H1 (cell line): ENCODE measurements around the gene TMEM229B. TPM values are rescaled to one million over a fixed set of nuclear protein-coding genes. Genes with fewer than 3 reads are reported as not detected.
A peak's percentile ranks its signal among the peaks of the same experiment; 100 is the strongest.

Experiments used
- CTCF ChIA-PET: fragments of 300-600 bp; sonication (Branson Sonifier 250); formaldehyde crosslinking; loops from one replicate; lab custom pipeline; 2021; ENCODE audit not compliant: partially characterized antibody; lab: Charles Lee
- POLR2A ChIA-PET: fragments of 300-600 bp; sonication (Branson Sonifier 250); formaldehyde crosslinking; loops from one replicate; lab custom pipeline; 2021; ENCODE audit warnings: inconsistent platforms; ENCODE audit not compliant: partially characterized antibody; lab: Charles Lee
- DNase-seq, 2 experiments: peaks; one replicate each; pipeline versions ENCODE4 v3.0.0 to v3.0.0-alpha.2; 2010 to 2022; ENCODE audit warnings: low spot score in 2 of 2, low read depth in 1 of 2, mixed read lengths in 1 of 2
- FAIRE-seq: peaks from 2 replicates; lab custom pipeline; 2011; peaks lifted over from hg19 to GRCh38; lab: Jason Lieb, UNC
- H2AFZ ChIP-seq: 2 replicates; pipeline ENCODE4 v1.8.1; 2012; ENCODE audit warnings: low read length, inconsistent platforms
- H2AK5ac ChIP-seq: 2 replicates; pipeline ENCODE4 v1.6.1; 2013; ENCODE audit warnings: low read depth, low read length
- H2BK120ac ChIP-seq: replicated peaks from 2 replicates; pipeline ENCODE3; 2013; ENCODE audit warnings: low read depth, low read length, inconsistent platforms
- H2BK12ac ChIP-seq: 2 replicates; pipeline ENCODE4 v1.6.1; 2013; ENCODE audit warnings: low read depth, low read length
- H2BK15ac ChIP-seq: 2 replicates; pipeline ENCODE4 v1.6.1; 2013; ENCODE audit warnings: low read length
- H2BK20ac ChIP-seq: 2 replicates; pipeline ENCODE4 v1.6.1; 2013; ENCODE audit warnings: low read length
- H2BK5ac ChIP-seq: 2 replicates; pipeline ENCODE4 v1.6.1; 2013; ENCODE audit warnings: low read depth, low read length
- H3K14ac ChIP-seq: 2 replicates; pipeline ENCODE4 v1.6.1; 2013; ENCODE audit warnings: inconsistent platforms; ENCODE audit not compliant: insufficient read length
- H3K18ac ChIP-seq: 2 replicates; pipeline ENCODE4 v1.6.1; 2013; ENCODE audit warnings: low read length; ENCODE audit errors: extremely low read depth
- H3K23ac ChIP-seq: 2 replicates; pipeline ENCODE4 v1.6.1; 2013; ENCODE audit warnings: inconsistent platforms; ENCODE audit not compliant: insufficient read length
- H3K23me2 ChIP-seq: 2 replicates; pipeline ENCODE4 v1.6.1; 2013; ENCODE audit warnings: low read depth, low read length
- H3K27ac ChIP-seq: 2 replicates; pipeline ENCODE4 v1.6.1; 2011; ENCODE audit warnings: low read depth, low read length, inconsistent platforms
- H3K27me3 ChIP-seq, 4 experiments: replicated peaks in 1 of 4; 1 replicate in 1 of 4; 2 replicates in 3 of 4; pipeline versions ENCODE4 v1.6.1 to v1.8.1; 2011 to 2013; ENCODE audit warnings: low read length in 3 of 4, mild to moderate bottlenecking in 3 of 4, inconsistent platforms in 2 of 4, mixed read lengths in 2 of 4, moderate library complexity in 1 of 4; ENCODE audit not compliant: control insufficient read depth in 3 of 4, insufficient read depth in 3 of 4; ENCODE audit errors: extremely low read depth in 1 of 4
- H3K36me3 ChIP-seq, 4 experiments: 2 replicates each; pipeline versions ENCODE4 v1.6.1 to v1.8.1; 2011 to 2013; ENCODE audit warnings: mild to moderate bottlenecking in 4 of 4, low read length in 3 of 4, moderate library complexity in 2 of 4, control low read depth in 1 of 4, inconsistent platforms in 1 of 4; ENCODE audit not compliant: insufficient read depth in 4 of 4, control insufficient read depth in 2 of 4
- H3K4ac ChIP-seq: replicated peaks from 2 replicates; pipeline ENCODE3; 2013; ENCODE audit warnings: low read length, low read depth, mixed read lengths, inconsistent platforms; ENCODE audit not compliant: insufficient read length
- H3K4me1 ChIP-seq, 4 experiments: replicated peaks in 1 of 4; 1 replicate in 1 of 4; 2 replicates in 3 of 4; pipeline versions ENCODE4 v1.6.1 to v1.8.1; 2011 to 2013; ENCODE audit warnings: low read length in 3 of 4, inconsistent platforms in 2 of 4, mixed read lengths in 1 of 4; ENCODE audit not compliant: insufficient read depth in 4 of 4, control insufficient read depth in 3 of 4
- H3K4me2 ChIP-seq, 2 experiments: 2 replicates each; pipeline versions ENCODE4 v1.6.1 to v1.8.1; 2011 to 2013; ENCODE audit warnings: low read depth in 2 of 2, low read length in 2 of 2, control low read depth in 1 of 2, inconsistent platforms in 1 of 2, mild to moderate bottlenecking in 1 of 2; ENCODE audit not compliant: insufficient read depth in 1 of 2
- H3K4me3 ChIP-seq, 4 experiments: fragments of 200-600, 300-600 bp in 1 of 4; sonication (generic), shearing (Covaris generic), sonication (Bioruptor Twin) in 1 of 4; 2 replicates each; pipeline versions ENCODE4 v1.5.1 to v1.8.1; 2011 to 2016; ENCODE audit warnings: low read length in 4 of 4, low read depth in 3 of 4, control low read depth in 2 of 4, inconsistent platforms in 2 of 4, mild to moderate bottlenecking in 2 of 4, mixed read lengths in 1 of 4, moderate library complexity in 1 of 4; ENCODE audit not compliant: insufficient read depth in 2 of 4; ENCODE audit errors: extremely low read depth in 1 of 4
- H3K56ac ChIP-seq: replicated peaks from 2 replicates; pipeline ENCODE3; 2013; ENCODE audit warnings: low read depth, mild to moderate bottlenecking, mixed read lengths, low read length, inconsistent platforms; ENCODE audit not compliant: insufficient read length
- H3K79me1 ChIP-seq: 2 replicates; pipeline ENCODE4 v1.6.1; 2013; ENCODE audit warnings: low read depth, low read length, control low read depth
- H3K79me2 ChIP-seq, 2 experiments: 2 replicates each; pipeline versions ENCODE4 v1.6.1 to v1.8.1; 2012 to 2013; ENCODE audit warnings: low read length in 2 of 2, mild to moderate bottlenecking in 2 of 2, inconsistent platforms in 1 of 2; ENCODE audit not compliant: insufficient read depth in 2 of 2, control insufficient read depth in 1 of 2
- H3K9ac ChIP-seq, 4 experiments: replicated peaks in 1 of 4; 1 replicate in 1 of 4; 2 replicates in 3 of 4; pipeline versions ENCODE4 v1.6.1 to v1.8.1; 2011 to 2013; ENCODE audit warnings: low read depth in 3 of 4, low read length in 3 of 4, control low read depth in 2 of 4, mild to moderate bottlenecking in 2 of 4, moderate library complexity in 2 of 4, inconsistent platforms in 1 of 4; ENCODE audit errors: extremely low read depth in 1 of 4
- H3K9me3 ChIP-seq, 2 experiments: 2 replicates each; pipeline versions ENCODE4 v1.6.1 to v1.8.1; 2012 to 2013; ENCODE audit warnings: mild to moderate bottlenecking in 2 of 2, moderate library complexity in 2 of 2, control low read depth in 1 of 2, inconsistent platforms in 1 of 2, low read depth in 1 of 2, low read length in 1 of 2, mixed read lengths in 1 of 2; ENCODE audit not compliant: insufficient read depth in 2 of 2
- H4K20me1 ChIP-seq, 2 experiments: replicated peaks in 1 of 2; 2 replicates each; pipeline versions ENCODE3 to v1.8.1; 2011 to 2013; ENCODE audit warnings: inconsistent platforms in 2 of 2, low read length in 2 of 2, mild to moderate bottlenecking in 1 of 2; ENCODE audit not compliant: insufficient read depth in 2 of 2, control insufficient read depth in 1 of 2
- H4K5ac ChIP-seq: 2 replicates; pipeline ENCODE4 v1.6.1; 2013; ENCODE audit warnings: low read length, low read depth, mixed read lengths, inconsistent platforms; ENCODE audit not compliant: insufficient read length
- H4K8ac ChIP-seq: 2 replicates; pipeline ENCODE4 v1.8.0; 2013; ENCODE audit warnings: mild to moderate bottlenecking, moderate library complexity, low read length, inconsistent platforms; ENCODE audit not compliant: insufficient read depth; ENCODE audit errors: extremely low read depth
- H4K91ac ChIP-seq: replicated peaks from 2 replicates; pipeline ENCODE3; 2013; ENCODE audit warnings: low read length, mixed read lengths, inconsistent platforms; ENCODE audit not compliant: insufficient read length
- BACH1 ChIP-seq: IDR thresholded peaks from 2 replicates; pipeline ENCODE4 v1.6.1; 2012; ENCODE audit warnings: low read length, improper control_type of control experiment
- CBX5 ChIP-seq: fragments of 300-800, 300-1000 bp; sonication (generic); IDR thresholded peaks from 2 replicates; pipeline ENCODE4 v1.7.1; 2016; ENCODE audit warnings: antibody characterized with exemption, low read length, low read depth
- CREB1 ChIP-seq: IDR thresholded peaks from 2 replicates; pipeline ENCODE4 v1.6.1; 2012; ENCODE audit warnings: inconsistent platforms
- E2F6 ChIP-seq: IDR thresholded peaks from 2 replicates; pipeline ENCODE4 v1.6.1; 2012; ENCODE audit warnings: inconsistent platforms
- FOSL1 ChIP-seq: IDR thresholded peaks from 2 replicates; pipeline ENCODE4 v1.6.1; 2011; ENCODE audit warnings: mild to moderate bottlenecking, low read depth, low read length, moderate library complexity; ENCODE audit not compliant: insufficient read depth
- JUND ChIP-seq: IDR thresholded peaks from 2 replicates; pipeline ENCODE4 v1.6.1; 2011; ENCODE audit warnings: mild to moderate bottlenecking, improper control_type of control experiment, low read length
- KDM5A ChIP-seq: fragments of 200-600 bp; IDR thresholded peaks from 2 replicates; pipeline ENCODE4 v1.7.1; 2012; ENCODE audit warnings: mild to moderate bottlenecking, low read length, inconsistent platforms, mixed read lengths
- PHF8 ChIP-seq: fragments of 200-600 bp; sonication (generic); conservative IDR thresholded peaks from 2 replicates; pipeline ENCODE4 v1.7.1; 2012; ENCODE audit warnings: low read depth, mild to moderate bottlenecking, inconsistent platforms, low read length, moderate library complexity
- POLR2AphosphoS5 ChIP-seq: IDR thresholded peaks from 2 replicates; pipeline ENCODE4 v1.6.1; 2011; ENCODE audit warnings: low read depth, low read length
- SP1 ChIP-seq: IDR thresholded peaks from 2 replicates; pipeline ENCODE4 v1.6.1; 2011; ENCODE audit warnings: low read depth, low read length
- TAF1 ChIP-seq: IDR thresholded peaks from 2 replicates; pipeline ENCODE4 v1.6.1; 2011; ENCODE audit warnings: mild to moderate bottlenecking, low read depth, low read length
- TBP ChIP-seq: IDR thresholded peaks from 2 replicates; pipeline ENCODE4 v1.6.1; 2011; ENCODE audit warnings: low read depth, low read length, improper control_type of control experiment
- YY1 ChIP-seq: IDR thresholded peaks from 2 replicates; pipeline ENCODE4 v1.6.1; 2011; ENCODE audit warnings: low read depth, mild to moderate bottlenecking, low read length
- WGBS, 2 experiments: shearing (Covaris generic) in 1 of 2; methylation state at CpG; one replicate each; pipeline versions ENCODE4 v1.1.6 to v1.1.7; 2013 to 2015; ENCODE audit warnings: low lambda C conversion rate in 2 of 2, mixed read lengths in 2 of 2, inconsistent platforms in 1 of 2, low coverage in 1 of 2, missing lambda C conversion rate in 1 of 2; ENCODE audit not compliant: insufficient replicate concordance in 2 of 2, insufficient coverage in 1 of 2, insufficient read length in 1 of 2; ENCODE audit errors: extremely low coverage in 1 of 2, missing lambda C conversion rate in 1 of 2; 5-methylcytosine and 5-hydroxymethylcytosine counted together
- polyA plus RNA-seq, 7 experiments: library from polyadenylated mRNA; depleted of rRNA in 3 of 7; stranded (reverse) in 5 of 7; unstranded in 2 of 7; fragments of >200 nt in 5 of 7; fragments of 200-250 nt in 2 of 7; gene quantifications; 1 replicate in 5 of 7; 2 replicates in 1 of 7; 4 replicates in 1 of 7; pipeline versions ENCODE4 v1.2.1 to v1.2.3, GENCODE V29; 2011 to 2013; ENCODE audit warnings: missing spikeins in 2 of 7, mixed read lengths in 2 of 7
- total RNA-seq: library from RNA; stranded (reverse); fragmentation: NEBNext Ultra II Directional; extraction: Animal tissue kit (Norgen Biotek cat#: 25700); gene quantifications from 2 replicates; pipeline ENCODE4 v1.2.1, GENCODE V29; 2021

TMEM229B gene
- total and polyA plus RNA-seq, 2 of the 8 experiments (the other 6 are each of a cell fraction or from before 2014, with no cell fraction given) = 0.73 to 0.85 TPM

GRCh38 chr14:67426983-67427606 is 61.4 kb downstream of the TMEM229B start:
- Histone ChIP-seq H2BK20ac (no peak overlapping the region), H2BK15ac (no peak overlapping the region), H3K9me3 (no peaks in the 10 kb centered on the region), H3K23me2 (no peaks in the 10 kb centered on the region), H2BK12ac (no peak overlapping the region), H4K8ac (peak overlapping the region; percentile 51; the same call in 1 of the 2 replicates), H4K5ac (no peak overlapping the region), H3K18ac (no peak overlapping the region), H3K4me1 (peaks cover 0 to 7% (median 2%) of the 10 kb centered on the region in 4 experiments; a peak in 3 of 7 replicates), H4K20me1 (no peaks in the 10 kb centered on the region), H3K27ac (no peak overlapping the region), H2BK120ac (no peak overlapping the region), H3K14ac (no peak overlapping the region), H3K4ac (no peak overlapping the region), H3K79me1 (no peaks in the 10 kb centered on the region), H3K27me3 (no peaks in the 10 kb centered on the region), H2BK5ac (no peak overlapping the region), H3K9ac (no peak overlapping the region), H2AFZ (peak overlapping the region; percentile 55), H2AK5ac (no peak overlapping the region), H4K91ac (no peak overlapping the region), H3K4me2 (peak overlapping the region in 1 of 2 experiments; percentile 44; a peak in 2 of 4 replicates), H3K56ac (no peak overlapping the region), H3K4me3 (peak overlapping the region in 1 of 4 experiments; percentile 20; a peak in 1 of 8 replicates), H3K79me2 (no peaks in the 10 kb centered on the region), H3K23ac (no peak overlapping the region), H3K36me3 (no peaks in the 10 kb centered on the region)
- 38% methylated on average over 30 of the region's 30 CpGs; no CpG with 5 or more reads in 1 of the 2 experiments for WGBS, 2 experiments
- peak; percentile 70 to 82 for DNase-seq
- FAIRE-seq = peak; percentile 32
- ChIA-PET POLR2A (interaction anchor here (0.8 to 2.1 kb wide), 6 partner anchors 9 to 144 kb away, joined by 3 to 7 read pairs (median 4); no protein-coding TSS in a partner anchor), CTCF (interaction anchor here (0.6 to 21.6 kb wide), 60 partner anchors 9 to 387 kb away, joined by 3 to 446 read pairs (median 7); partner anchors contain the start of genes ATP6V1D, EIF2S1, PIGH and PLEK2)
- TF ChIP-seq FOSL1 (no peak), POLR2AphosphoS5 (no peak), E2F6 (0 out of 2 replicates have a peak, but pooled peaks have one; percentile 43), CREB1 (no peak), TAF1 (0 out of 2 replicates have a peak, but pooled peaks have one; percentile 32), PHF8 (no peak), TBP (peak; percentile 93), BACH1 (0 out of 2 replicates have a peak, but pooled peaks have one; percentile 15), KDM5A (no peak), JUND (peak; percentile 21; the same call in 1 of the 2 replicates), YY1 (peak; percentile 22; the same call in 1 of the 2 replicates), CBX5 (no peak), SP1 (0 out of 2 replicates have a peak, but pooled peaks have one; percentile 6)
